Fibroblast of skin of right quadriceps (primary cell): Measurements from ENCODE around the gene IGSF9B.

Source experiments
- DNase-seq: peaks from one replicate; pipeline ENCODE4 v3.0.0-alpha.2; 2013

IGSF9B gene

DNA sequence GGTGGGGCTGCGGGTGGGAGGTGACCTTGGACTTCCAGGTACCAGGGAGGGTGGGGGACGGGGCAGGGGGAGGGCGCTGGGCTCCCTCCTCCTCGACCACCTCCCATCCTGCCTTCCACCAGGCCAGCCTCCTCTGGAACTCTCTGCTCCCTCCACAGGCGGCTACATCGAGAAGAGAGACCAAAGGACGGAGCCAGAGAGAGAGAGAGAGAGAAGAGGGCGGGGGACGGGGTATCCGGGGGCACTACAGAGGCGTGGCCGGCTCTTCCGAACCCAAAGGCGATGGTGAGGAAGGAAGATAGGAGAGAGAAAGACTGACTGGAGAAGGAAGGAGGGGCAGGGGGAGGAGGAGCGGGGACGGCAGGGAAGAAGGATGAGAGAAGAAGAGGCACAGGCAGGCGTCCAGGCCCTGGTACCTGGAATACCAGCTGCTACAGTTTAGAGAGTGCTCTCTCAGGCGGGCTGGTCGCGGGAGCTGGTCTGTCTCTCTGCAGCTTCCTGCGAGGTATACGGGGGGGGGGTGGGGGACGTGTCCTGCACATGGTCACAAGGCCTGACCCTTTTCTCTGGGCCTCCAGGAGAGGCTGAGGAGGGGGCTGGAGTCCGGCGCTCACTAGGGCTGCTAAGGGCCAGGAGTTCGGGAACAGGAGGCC lies 38.0 kb downstream of the IGSF9B start:
- DNase-seq = no peak

- DNase-seq = no peak
These were observed 38.7 kb downstream of the IGSF9B start for GRCh38 chr11:133917921-133918607.

DNA sequence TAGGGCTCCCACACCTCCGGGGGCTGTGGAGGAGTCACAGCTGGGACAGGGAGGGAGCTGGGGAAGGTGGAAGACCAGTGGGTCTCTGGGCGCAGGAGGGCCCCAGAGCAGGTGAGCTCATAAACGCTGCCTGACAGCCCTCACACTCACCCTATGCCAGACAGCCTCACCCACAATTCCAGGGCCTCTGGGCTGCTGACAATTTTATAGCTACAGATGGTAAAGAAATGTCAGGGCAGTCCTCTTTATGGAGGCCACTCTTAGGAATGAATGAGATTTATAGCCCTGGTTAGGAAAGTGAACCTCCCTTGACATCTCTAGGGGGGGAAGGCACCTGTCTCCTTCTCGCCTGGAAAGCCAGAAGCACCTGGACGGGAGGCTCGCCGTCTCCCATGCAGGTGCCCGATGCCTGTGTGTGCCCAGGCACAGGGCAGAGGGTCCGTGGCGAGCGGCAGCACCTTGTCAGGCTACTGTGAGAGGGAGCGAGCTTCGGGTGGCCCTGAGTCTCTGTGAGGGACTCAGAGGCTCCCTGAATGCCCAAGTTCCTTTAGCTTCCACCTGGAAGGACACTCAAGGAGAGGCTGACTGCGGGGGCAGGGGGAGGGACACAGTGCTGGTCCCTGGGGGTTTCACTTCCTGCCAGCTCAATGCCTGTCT lies 39.9 kb downstream of the IGSF9B start:
- no peak for DNase-seq

GRCh38 chr11:133913761-133914160 lies 43.0 kb downstream of the IGSF9B start:
- DNase-seq = no peak

DNA sequence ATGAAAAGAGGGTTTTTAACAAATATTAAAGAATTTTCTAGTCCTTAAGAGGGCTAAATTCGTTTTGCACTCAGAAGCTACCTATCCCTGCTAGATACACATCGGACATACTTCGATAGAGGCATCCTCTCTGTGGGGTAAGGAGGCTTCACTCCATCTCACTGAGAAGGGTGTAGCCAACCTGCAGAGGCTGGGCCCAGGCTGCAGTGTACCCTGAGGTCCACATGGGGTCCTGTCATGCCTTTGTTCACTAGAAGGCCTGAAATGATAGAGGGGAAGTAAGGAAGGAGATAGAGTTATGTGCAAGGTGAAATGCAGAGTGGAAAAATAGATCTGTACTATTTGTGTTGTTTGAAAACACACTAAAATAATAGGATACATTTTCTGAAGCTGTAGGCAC lies 45.6 kb downstream of the IGSF9B start:
- DNase-seq = no peak

DNA sequence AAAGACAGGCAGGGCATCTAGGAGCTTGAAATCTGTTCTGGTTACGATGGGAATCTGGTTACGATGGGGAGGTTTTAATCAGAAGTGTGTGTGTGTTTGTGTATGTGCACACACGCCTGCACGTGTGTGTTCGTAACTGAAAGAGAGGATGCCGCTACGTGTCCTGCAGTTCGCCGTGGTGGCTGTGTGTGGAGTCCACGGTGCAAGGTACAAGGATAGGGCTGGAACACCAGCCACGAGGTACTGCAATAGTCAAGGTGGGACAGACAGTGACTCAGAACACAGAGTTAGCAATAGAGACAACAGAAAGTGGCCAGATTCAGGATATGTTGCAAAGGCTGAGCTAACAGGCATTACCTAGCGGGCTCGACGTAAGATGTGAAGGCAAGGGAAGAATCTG lies 46.7 kb downstream of the IGSF9B start:
- DNase-seq = no peak

DNA sequence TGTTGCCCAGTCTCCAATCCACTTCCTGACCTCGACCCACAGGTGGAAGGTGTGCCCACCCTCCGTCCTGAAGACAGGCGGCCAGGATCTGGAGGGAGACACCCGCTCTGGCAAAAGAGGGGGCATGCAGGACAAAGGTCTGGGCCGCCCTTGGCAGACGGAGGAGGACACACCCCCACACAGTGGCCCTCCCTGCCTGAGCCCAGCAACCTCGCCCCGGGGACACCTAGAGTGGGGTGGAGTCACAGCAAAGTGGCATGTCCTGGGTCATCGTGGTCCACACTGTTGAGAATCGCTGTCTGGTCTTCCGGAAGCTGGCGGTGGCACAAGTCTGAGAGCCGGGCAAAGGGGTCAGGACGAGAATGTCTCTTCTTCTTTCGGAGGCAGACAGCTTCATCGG lies 47.9 kb downstream of the IGSF9B start:
- no peak for DNase-seq

- DNase-seq = no peak
These were observed 48.9 kb downstream of the IGSF9B start for GRCh38 chr11:133907841-133908241.

- no peak for DNase-seq
These were observed 49.6 kb downstream of the IGSF9B start for GRCh38 chr11:133907216-133907615.

GRCh38 chr11:133906746-133907145 lies 50.0 kb downstream of the IGSF9B start:
- DNase-seq = no peak

DNA sequence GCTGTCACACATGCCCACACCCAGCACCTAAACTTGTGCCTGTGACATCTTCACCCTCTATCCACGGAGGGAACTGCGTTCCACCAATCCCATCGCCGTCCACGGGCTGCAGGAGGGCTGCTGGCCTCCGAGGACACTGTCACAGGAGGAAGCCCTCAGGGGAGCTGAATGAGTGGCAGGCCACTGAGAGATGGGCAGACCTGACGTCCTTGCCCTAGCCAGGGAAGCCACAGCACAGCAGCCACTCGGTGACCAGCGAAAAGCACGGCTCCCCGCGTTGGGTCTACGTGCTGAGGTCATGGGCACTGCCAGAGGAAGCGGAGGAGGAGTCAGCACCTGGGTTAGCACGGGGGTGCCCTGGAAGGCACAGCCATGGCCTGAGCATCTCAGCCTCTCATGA lies 50.5 kb downstream of the IGSF9B start:
- DNase-seq = no peak

GRCh38 chr11:133905677-133906156 lies 51.1 kb downstream of the IGSF9B start:
- DNase-seq = no peak

DNA sequence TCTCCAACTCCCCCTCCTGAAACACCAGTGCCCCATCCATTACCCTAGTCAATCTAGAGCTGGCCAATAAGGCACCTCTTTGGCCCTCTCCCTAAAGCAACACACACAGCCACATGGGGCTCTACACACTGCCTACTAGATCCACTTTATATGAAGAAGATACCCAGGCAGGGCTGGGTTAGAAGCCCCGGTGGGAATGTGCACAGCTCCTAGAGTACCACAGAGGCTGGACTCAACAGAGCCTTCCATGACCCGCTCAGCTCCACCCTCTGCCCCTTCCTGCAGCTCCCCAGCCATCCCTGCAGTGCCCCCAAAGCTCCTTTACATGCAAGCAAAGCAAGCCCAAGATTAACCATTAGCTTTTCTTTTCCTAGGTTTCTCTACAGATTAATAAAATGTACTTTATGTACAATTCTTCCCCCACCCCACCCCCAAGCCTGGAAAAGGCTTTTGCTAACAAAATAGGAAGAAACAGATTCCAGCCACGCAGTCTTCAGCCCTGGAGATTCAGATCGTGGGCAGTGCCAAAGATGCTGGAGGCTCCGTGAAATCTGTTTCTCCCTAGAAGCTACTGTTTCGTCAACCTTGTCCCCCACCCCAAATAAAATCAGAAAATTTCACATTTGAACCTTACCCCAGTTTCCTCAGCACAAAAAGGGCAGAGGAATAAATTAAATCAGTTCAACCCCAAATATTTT lies 51.8 kb downstream of the IGSF9B start:
- no peak for DNase-seq

- DNase-seq = no peak
These were observed 52.6 kb downstream of the IGSF9B start for GRCh38 chr11:133903875-133904817.

- no peak for DNase-seq
These were observed 53.7 kb downstream of the IGSF9B start for GRCh38 chr11:133903056-133903455.

DNA sequence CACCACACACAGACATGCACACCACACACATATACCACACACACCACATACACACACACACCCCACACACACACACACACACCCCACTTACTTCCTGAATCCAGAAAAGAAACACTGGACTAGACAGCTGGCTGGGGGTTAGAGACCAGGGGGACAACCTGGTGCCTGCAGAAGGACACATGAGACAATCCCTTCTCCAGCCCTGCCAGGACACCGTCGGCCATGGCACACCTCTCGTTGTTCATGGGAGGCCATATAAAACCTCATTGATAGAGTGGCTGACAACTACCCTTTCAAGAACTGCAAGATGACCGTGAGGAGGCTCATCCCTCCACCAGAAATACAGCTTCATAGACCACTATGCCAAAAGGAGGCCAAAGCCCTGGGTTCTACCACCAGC lies 54.3 kb downstream of the IGSF9B start:
- no peak for DNase-seq

DNA sequence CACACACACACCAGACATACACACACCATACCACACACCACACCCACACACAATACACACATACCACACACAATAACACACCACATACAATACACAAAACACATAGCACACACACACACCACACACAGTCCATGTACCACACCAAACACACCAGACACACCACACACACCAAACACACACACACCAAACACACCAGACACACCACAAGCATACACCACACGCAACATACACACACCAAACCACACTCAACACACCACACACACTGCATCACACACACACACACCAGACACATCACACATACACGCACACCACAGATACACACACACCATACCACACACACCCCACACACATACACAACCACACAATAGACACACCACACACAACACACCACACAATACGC lies 54.8 kb downstream of the IGSF9B start:
- no peak for DNase-seq

- DNase-seq = no peak
These were observed 55.5 kb downstream of the IGSF9B start for GRCh38 chr11:133901316-133901715.

- no peak for DNase-seq
These were observed 56.3 kb downstream of the IGSF9B start for GRCh38 chr11:133900176-133901105.

DNA sequence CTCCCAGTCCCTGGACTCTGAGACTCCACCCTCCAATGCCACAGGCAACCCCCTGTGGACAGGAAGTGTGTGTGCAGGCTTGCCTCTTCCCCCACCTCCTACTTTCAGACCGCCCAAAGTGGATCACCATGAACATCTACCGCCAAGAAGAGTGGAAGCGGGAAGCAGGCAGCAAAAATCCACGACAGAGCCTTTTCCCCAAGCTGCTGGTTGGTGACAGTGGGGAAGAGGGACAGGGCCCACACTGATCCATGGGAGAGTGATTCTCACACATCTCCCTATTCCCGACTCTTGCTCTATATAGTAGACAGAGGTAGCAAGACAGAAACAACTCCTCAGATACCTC lies 58.0 kb downstream of the IGSF9B start:
- no peak for DNase-seq

DNA sequence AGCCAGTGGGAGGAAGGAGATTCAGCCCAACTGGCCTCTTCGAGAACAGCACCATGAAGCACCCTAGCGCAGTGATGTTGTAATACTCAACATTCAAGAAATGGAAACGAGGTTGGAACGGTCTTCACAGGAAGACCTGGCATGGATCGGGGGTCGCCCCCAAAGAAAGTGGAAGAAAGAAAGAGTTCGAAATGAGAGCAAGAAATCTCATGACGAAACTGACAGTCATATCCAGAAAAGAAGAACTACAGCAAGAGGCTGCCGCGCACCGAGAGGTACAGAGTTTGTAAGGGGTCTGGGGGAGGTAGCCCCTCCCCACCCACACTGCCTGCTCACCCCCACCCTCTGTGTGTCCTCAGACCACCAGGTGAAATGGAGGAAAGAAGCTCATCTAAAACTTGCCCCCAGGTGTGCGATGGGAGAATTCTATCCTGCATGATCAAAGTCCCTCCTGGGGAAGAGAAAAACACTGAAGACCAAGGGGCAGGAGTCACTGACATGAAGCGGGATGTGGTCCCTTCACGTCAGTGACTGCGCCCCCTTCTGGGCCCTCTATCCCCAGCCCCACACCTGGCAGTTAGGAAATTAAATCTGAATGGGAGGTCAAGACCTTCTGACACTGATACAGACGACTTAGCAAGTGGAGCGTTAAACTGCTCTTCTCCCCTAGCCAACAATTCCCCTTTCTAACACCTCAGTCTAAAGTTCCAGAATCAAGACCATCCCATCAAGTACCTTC lies 58.6 kb downstream of the IGSF9B start:
- no peak for DNase-seq
